Endothelial cell (in vitro differentiated cells): ENCODE measurements around the gene ZNF611. TPM values are rescaled to one million over a fixed set of nuclear protein-coding genes. Genes with fewer than 3 reads are reported as not detected.
"Not testable (repeated sequence)": the region's sequence is repeated elsewhere in the genome, so short reads cannot be mapped to it uniquely, and the experiment has no call there.

Experiments
- DNase-seq: peaks from one replicate; pipeline ENCODE4 v3.0.0; 2021; ENCODE audit warnings: low spot score
- H3K27ac Mint-ChIP-seq: one replicate; pipeline ENCODE4 v1.8.0; 2021; ENCODE audit warnings: mixed read lengths, inconsistent platforms; ENCODE audit not compliant: unreplicated experiment
- H3K27me3 Mint-ChIP-seq: one replicate; pipeline ENCODE4 v1.8.0; 2021; ENCODE audit warnings: mild to moderate bottlenecking, moderate library complexity, mixed read lengths, inconsistent platforms; ENCODE audit not compliant: unreplicated experiment
- H3K36me3 Mint-ChIP-seq: one replicate; pipeline ENCODE4 v1.8.0; 2021; ENCODE audit warnings: mild to moderate bottlenecking, low read depth, mixed read lengths, inconsistent platforms; ENCODE audit not compliant: unreplicated experiment
- H3K4me1 Mint-ChIP-seq: one replicate; pipeline ENCODE4 v1.8.0; 2021; ENCODE audit warnings: mild to moderate bottlenecking, mixed read lengths, inconsistent platforms; ENCODE audit not compliant: unreplicated experiment
- H3K4me3 Mint-ChIP-seq: one replicate; pipeline ENCODE4 v1.8.0; 2021; ENCODE audit warnings: mild to moderate bottlenecking, mixed read lengths, inconsistent platforms; ENCODE audit not compliant: unreplicated experiment
- H3K9me3 Mint-ChIP-seq: one replicate; pipeline ENCODE4 v1.8.0; 2021; ENCODE audit warnings: mixed read lengths, inconsistent platforms; ENCODE audit not compliant: unreplicated experiment
- CTCF ChIP-seq: fragments of 200-600 bp; sonication (generic); IDR thresholded peaks from one replicate; pipeline ENCODE4 v1.5.0; 2021; ENCODE audit warnings: antibody characterized with exemption; ENCODE audit not compliant: unreplicated experiment
- total RNA-seq: library from RNA; stranded (reverse); fragmentation: NEBNext Ultra II Directional; extraction: Animal tissue kit (Norgen Biotek cat#: 25700); gene quantifications from one replicate; pipeline ENCODE4 v1.2.1, GENCODE V29; 2021; ENCODE audit not compliant: unreplicated experiment

The ZNF611 gene
- total RNA-seq, 1 donor from 2014 or later, result 29.9 TPM

GRCh38 chr19:52690369-52691214 lies 44.3 kb downstream of the ZNF611 start:
- TF ChIP-seq CTCF, result peak; percentile 63
- Mint-ChIP-seq H3K36me3 (peaks cover 10% of the 10 kb centered on the region), H3K4me1 (peaks cover 20% of the 10 kb centered on the region), H3K27me3 (peaks cover 10% of the 10 kb centered on the region), H3K27ac (peak overlapping the region; percentile 94), H3K4me3 (peak overlapping the region; percentile 92), H3K9me3 (no peaks in the 10 kb centered on the region)
- DNase-seq, result peak; percentile 94

GRCh38 chr19:52689843-52690368 lies 44.9 kb downstream of the ZNF611 start:
- Mint-ChIP-seq H3K9me3 (no peaks in the 10 kb centered on the region), H3K4me1 (peaks cover 20% of the 10 kb centered on the region), H3K27ac (peak overlapping the region; percentile 65), H3K4me3 (peak overlapping the region; percentile 92), H3K36me3 (peaks cover 10% of the 10 kb centered on the region), H3K27me3 (peaks cover 10% of the 10 kb centered on the region)
- peak; percentile 37 for DNase-seq
- no peak for TF ChIP-seq CTCF

GRCh38 chr19:52688925-52689796 lies 45.7 kb downstream of the ZNF611 start:
- Mint-ChIP-seq H3K36me3 (peaks cover 14% of the 10 kb centered on the region), H3K4me3 (peak overlapping the region; percentile 92), H3K27ac (peak overlapping the region; percentile 65), H3K4me1 (peaks cover 20% of the 10 kb centered on the region)
- not testable (repeated sequence) for H3K27me3 Mint-ChIP-seq, H3K9me3 Mint-ChIP-seq, DNase-seq

GRCh38 chr19:52688335-52688734 lies 46.5 kb downstream of the ZNF611 start:
- Mint-ChIP-seq H3K4me1 (peaks cover 20% of the 10 kb centered on the region), H3K4me3 (peak overlapping the region; percentile 0), H3K9me3 (no peaks in the 10 kb centered on the region), H3K36me3 (peaks cover 15% of the 10 kb centered on the region), H3K27ac (no peak overlapping the region), H3K27me3 (peaks cover 10% of the 10 kb centered on the region)
- no peak for DNase-seq
- no peak for TF ChIP-seq CTCF

GRCh38 chr19:52687684-52688083 lies 47.2 kb downstream of the ZNF611 start:
- Mint-ChIP-seq H3K4me1 (peaks cover 20% of the 10 kb centered on the region), H3K9me3 (no peaks in the 10 kb centered on the region), H3K4me3 (no peak overlapping the region), H3K27ac (no peak overlapping the region), H3K27me3 (peaks cover 12% of the 10 kb centered on the region), H3K36me3 (peaks cover 18% of the 10 kb centered on the region)
- DNase-seq, result no peak
- no peak for TF ChIP-seq CTCF
